ENCODE data around the gene POLG2. TPM values are rescaled to one million over a fixed set of nuclear protein-coding genes. Genes with fewer than 3 reads are reported as not detected.

POLG2 gene
- 19.4 TPM for total RNA-seq

DNA sequence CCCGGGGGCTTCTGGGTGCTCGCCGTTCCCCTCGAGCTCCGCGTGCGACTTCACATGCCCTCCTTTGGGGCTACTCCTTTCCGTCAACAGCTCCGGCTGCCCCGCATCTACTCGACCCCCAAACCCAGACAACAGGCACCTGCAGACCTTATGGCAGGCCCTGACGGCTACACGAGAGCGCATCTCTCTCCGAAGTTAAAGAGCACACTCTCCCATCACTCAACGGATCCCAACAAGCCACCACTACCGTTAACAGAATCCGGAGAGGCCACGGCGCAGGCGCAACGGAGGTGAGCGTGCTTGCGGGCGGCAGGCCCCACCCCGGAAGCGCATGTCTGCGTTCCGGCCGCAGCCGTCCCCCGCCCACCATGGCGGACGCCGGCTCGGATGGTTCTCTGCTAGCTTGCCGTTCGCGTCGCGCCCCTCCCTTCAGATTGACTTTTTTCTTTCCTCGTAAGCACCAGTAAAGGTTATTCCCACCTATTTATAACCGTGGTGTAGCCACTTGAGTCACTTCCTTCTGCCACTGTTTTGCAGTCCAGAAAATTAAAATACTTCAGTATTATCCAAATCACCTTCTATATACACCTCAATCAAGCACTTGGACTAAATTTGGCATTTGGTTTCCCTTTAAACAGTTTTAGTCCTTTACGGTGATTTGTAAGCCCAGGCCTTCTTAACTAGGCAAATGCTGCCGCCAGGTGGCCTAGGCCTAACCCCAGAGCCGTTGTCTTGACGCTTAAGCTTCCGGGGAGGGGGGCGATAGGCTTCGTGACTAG lies at the start of gene POLG2:
Gene POLG2, minus strand, starts transcription at position 269 of the 779 bp plus-strand sequence. Its CDS starts 86 bp downstream, at position 183.

DNA sequence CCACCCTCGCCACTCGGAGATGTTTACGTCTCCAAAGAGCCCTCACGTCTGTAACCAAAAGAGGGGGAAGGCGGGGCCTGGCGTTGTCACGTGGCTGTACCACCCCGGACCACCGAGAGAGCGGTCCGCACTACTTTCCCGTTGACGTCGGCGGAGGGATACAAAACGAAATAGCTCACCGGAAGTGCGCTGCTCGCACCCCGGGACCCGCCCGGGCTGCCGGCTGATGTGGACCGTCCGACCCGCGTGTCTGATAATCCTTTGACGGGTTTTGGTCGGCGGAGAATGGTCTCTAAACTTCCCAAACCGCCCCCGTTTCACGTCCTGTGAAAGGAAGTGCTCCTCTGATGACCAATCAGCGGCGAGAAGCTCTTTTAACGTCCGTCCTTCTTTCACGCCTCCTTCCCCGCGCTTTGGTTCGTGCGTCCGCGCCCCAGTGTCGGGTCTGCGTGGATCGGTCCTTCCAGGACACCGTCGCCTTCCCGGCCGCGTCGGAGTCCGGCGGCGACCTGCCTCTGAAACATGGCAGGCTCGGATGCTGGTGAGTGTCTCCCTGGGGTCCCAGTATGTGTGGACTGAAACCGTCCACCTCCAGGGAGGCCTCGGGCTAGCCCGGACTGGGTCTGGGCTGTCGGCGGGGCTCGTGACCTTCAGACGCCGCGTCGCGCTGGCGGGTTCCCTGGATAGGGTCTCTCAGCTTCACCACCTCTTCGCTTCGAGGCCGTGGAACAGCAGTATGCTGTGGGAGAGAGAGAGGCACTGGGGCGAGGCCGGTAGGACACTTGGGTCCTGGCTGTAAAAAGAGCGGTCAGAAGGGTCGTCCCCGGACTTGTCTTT lies 9.9 kb upstream of the POLG2 start, which contains the start of gene CEP95:
Gene CEP95, plus strand, starts transcription at position 402 of the 837 bp plus-strand sequence. Its CDS starts 121 bp downstream, at position 523.

GRCh38 chr17:64506201-64506575 lies 9.3 kb upstream of the POLG2 start, which contains the start of gene DDX5:
Gene DDX5 (minus strand): TSS chr17:64506289. CDS start chr17:64506119, 170 bp downstream.

DNA sequence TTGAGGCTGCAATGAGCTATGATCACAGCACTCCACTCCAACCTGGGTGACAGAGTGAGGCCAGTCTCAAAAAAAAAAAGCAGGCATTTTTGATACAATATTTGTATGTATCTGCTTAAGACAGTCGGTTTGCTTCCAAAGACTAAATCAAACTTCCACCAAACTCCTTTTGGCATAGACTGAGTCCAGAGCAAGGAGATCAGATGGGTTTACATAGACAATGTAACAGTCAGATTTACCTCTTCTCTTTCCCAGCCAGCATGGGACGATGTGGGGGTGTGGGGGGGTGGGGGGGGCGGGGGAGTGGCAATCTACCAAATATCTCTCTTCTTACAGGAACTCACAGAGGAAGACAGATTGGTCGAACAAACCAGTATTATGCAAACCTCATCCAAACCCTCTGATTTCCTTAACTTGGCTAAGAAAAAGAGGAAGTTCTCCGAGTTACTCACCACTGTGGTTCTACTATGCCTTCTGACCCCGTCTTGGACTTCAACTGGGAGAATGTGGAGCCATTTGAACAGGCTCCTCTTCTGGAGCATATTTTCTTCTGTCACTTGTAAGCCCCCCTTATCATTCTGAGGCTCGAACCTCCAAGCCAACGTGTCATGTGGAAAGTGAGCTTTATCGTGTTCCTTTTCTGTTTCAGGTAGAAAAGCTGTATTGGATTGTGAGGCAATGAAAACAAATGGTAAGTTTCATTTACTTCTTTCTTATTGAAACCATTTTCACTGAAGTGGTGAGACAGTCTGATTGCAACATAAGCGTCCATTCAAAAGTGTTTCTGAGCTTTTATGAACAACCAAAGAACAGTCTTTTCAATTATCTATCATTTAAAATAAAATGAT lies 48.0 kb downstream of the POLG2 start, which contains the start of gene MILR1:
Gene MILR1, plus strand, starts transcription at position 451 of the 848 bp plus-strand sequence. Its CDS starts 54 bp downstream, at position 505.

Small RNA genes lying within 50 kb of the gene (small RNA-seq; reads per million reads assigned to genes)
- gene ATP5MFP4 (ENCODE audit: low replicate concordance): not detected

Other genes with a start within 250 kb of the POLG2 start
- gene TEX2, start 233.8 kb downstream of the POLG2 start, total RNA-seq: 39.1 TPM
- gene PECAM1, start 106.2 kb downstream of the POLG2 start, total RNA-seq: 5.6 TPM
- gene MILR1, start 47.9 kb downstream of the POLG2 start, total RNA-seq: 1.6 TPM
- 634 TPM for gene DDX5, start 9.2 kb upstream of the POLG2 start, total RNA-seq
- gene CEP95, start 9.9 kb upstream of the POLG2 start, total RNA-seq: 188 TPM
- gene SMURF2, start 165.3 kb upstream of the POLG2 start, total RNA-seq: 87.6 TPM